Uterus (tissue), 4 donors: ENCODE measurements around the gene MTPN. TPM values are rescaled to one million over a fixed set of nuclear protein-coding genes. Genes with fewer than 3 reads are reported as not detected.

Experiments used
- DNase-seq, 2 donors: peaks; one replicate each; pipeline ENCODE4 v3.0.0-alpha.2; 2019 to 2020
- H3K27ac ChIP-seq, 2 donors: fragments of 200-600 bp; sonication (generic); 1 replicate in 1 of 2; 2 replicates in 1 of 2; pipeline ENCODE4 v1.5.1; 2016 to 2018
- H3K27me3 ChIP-seq, 2 donors: fragments of 200-600 bp; sonication (generic); one replicate each; pipeline ENCODE4 v1.5.1; 2018 to 2019; ENCODE audit warnings: control low read depth in 1 of 2
- H3K36me3 ChIP-seq, 2 donors: fragments of 200-600 bp; sonication (generic); one replicate each; pipeline ENCODE4 v1.5.1; 2019; ENCODE audit warnings: control low read depth in 1 of 2
- H3K4me1 ChIP-seq, 2 donors: fragments of 200-600 bp; sonication (generic); one replicate each; pipeline ENCODE4 v1.5.1; 2018 to 2019; ENCODE audit warnings: control low read depth in 1 of 2
- H3K4me3 ChIP-seq, 2 donors: fragments of 200-600 bp; sonication (generic); 1 replicate in 1 of 2; 2 replicates in 1 of 2; pipeline ENCODE4 v1.5.1; 2018 to 2019; ENCODE audit warnings: mild to moderate bottlenecking in 1 of 2
- H3K9me3 ChIP-seq, 2 donors: fragments of 200-600 bp; sonication (generic); one replicate each; pipeline ENCODE4 v1.5.1; 2019; ENCODE audit warnings: control low read depth in 1 of 2
- CTCF ChIP-seq, 4 experiments: fragments of 200-600 bp in 2 of 4; fragments of 450-650 bp in 2 of 4; sonication (generic) in 2 of 4; IDR thresholded peaks; one replicate each; pipeline ENCODE4 v1.5.1; 2016 to 2019; ENCODE audit warnings: antibody characterized with exemption in 4 of 4, mild to moderate bottlenecking in 2 of 4, moderate library complexity in 1 of 4
- POLR2A ChIP-seq, 2 donors: fragments of 450-650 bp; IDR thresholded peaks; one replicate each; pipeline ENCODE4 v1.6.1; 2016; ENCODE audit warnings: antibody characterized with exemption in 2 of 2, mild to moderate bottlenecking in 1 of 2, moderate library complexity in 1 of 2
- intact Hi-C: fragments of 100-400 bp; cut with DNase I; formaldehyde crosslinking; loops from one replicate; pipeline ENCODE4 v1.15.1; 2023; ENCODE audit warnings: low total_unique reads
- total RNA-seq, 4 donors: library from RNA; depleted of rRNA in 3 of 4; stranded (reverse); fragments of >200 nt in 3 of 4; gene quantifications; one replicate each; pipeline versions ENCODE4 v1.1.0 to v1.2.4, GENCODE V29; 2014 to 2023
- donor health status: DM: yes; HTN: yes; CAD: no.

MTPN gene
- total RNA-seq, 4 donors from 2014 or later, result 53.8 to 125 (median 76.8) TPM

- H3K4me3 ChIP-seq, result no peak overlapping the region
- TF ChIP-seq CTCF (IDR thresholded peaks at IDR 0.05), result no peak
- TF ChIP-seq POLR2A (IDR thresholded peaks at IDR 0.05), result no peak
- H3K36me3 ChIP-seq, result no peaks in the 10 kb centered on the region
- H3K9me3 ChIP-seq, result no peaks in the 10 kb centered on the region
- DNase-seq, result no peak
- H3K27me3 ChIP-seq, result no peaks in the 10 kb centered on the region
- no peak overlapping the region for H3K27ac ChIP-seq
- no peaks in the 10 kb centered on the region for H3K4me1 ChIP-seq
- intact Hi-C loops, result no loop called here
Observed at GRCh38 chr7:135936497-135937217, 40.5 kb downstream of the MTPN start.

GRCh38 chr7:135934651-135935050 is 42.5 kb downstream of the MTPN start:
- H3K27ac ChIP-seq, result no peak overlapping the region
- no peaks in the 10 kb centered on the region for H3K4me1 ChIP-seq
- no peaks in the 10 kb centered on the region for H3K9me3 ChIP-seq
- H3K4me3 ChIP-seq, result no peak overlapping the region
- TF ChIP-seq POLR2A (IDR thresholded peaks at IDR 0.05) (no peak), CTCF (IDR thresholded peaks at IDR 0.05) (no peak)
- no peak for DNase-seq
- intact Hi-C loops, result no loop called here
- no peaks in the 10 kb centered on the region for H3K36me3 ChIP-seq
- no peaks in the 10 kb centered on the region for H3K27me3 ChIP-seq

GRCh38 chr7:135933509-135934188 is 43.5 kb downstream of the MTPN start:
- TF ChIP-seq POLR2A (IDR thresholded peaks at IDR 0.05) (no peak), CTCF (IDR thresholded peaks at IDR 0.05) (no peak)
- DNase-seq, result no peak
- H3K9me3 ChIP-seq, result no peaks in the 10 kb centered on the region
- intact Hi-C loops, result no loop called here
- no peaks in the 10 kb centered on the region for H3K36me3 ChIP-seq
- no peak overlapping the region for H3K27ac ChIP-seq
- no peak overlapping the region for H3K4me3 ChIP-seq
- H3K4me1 ChIP-seq, result no peaks in the 10 kb centered on the region
- H3K27me3 ChIP-seq, result no peaks in the 10 kb centered on the region

- Histone ChIP-seq H3K4me1 (no peaks in the 10 kb centered on the region), H3K27ac (no peak overlapping the region)
Observed at GRCh38 chr7:135932131-135932530, 45.0 kb downstream of the MTPN start.

More at GRCh38 chr7:135932131-135932530, 45.0 kb downstream of the MTPN start:
- DNase-seq, result no peak
- TF ChIP-seq CTCF (IDR thresholded peaks at IDR 0.05), result no peak
- TF ChIP-seq POLR2A (IDR thresholded peaks at IDR 0.05), result no peak
- Histone ChIP-seq H3K4me3 (no peak overlapping the region), H3K9me3 (no peaks in the 10 kb centered on the region), H3K27me3 (no peaks in the 10 kb centered on the region), H3K36me3 (no peaks in the 10 kb centered on the region)
- intact Hi-C loops, result no loop called here
